Esophagus muscularis mucosa (tissue), 4 donors: ENCODE results near the gene KCMF1. TPM values are rescaled to one million over a fixed set of nuclear protein-coding genes. Genes with fewer than 3 reads are reported as not detected.
A peak's percentile ranks its signal among the peaks of the same experiment; 100 is the strongest.

ENCODE experiments used
- DNase-seq: peaks from one replicate; pipeline ENCODE4 v3.0.0-alpha.2; 2017; ENCODE audit errors: extremely low spot score
- H3K27ac ChIP-seq, 4 donors: fragments of 200-600 bp; sonication (generic); replicated peaks in 1 of 4; 1 replicate in 3 of 4; 2 replicates in 1 of 4; pipeline ENCODE4 v1.5.1; 2016 to 2019; ENCODE audit warnings: mild to moderate bottlenecking in 1 of 4
- H3K27me3 ChIP-seq, 4 donors: fragments of 200-600 bp; sonication (generic); one replicate each; pipeline versions ENCODE4 v1.5.1 to v1.6.0; 2016 to 2019
- H3K36me3 ChIP-seq, 4 donors: fragments of 200-600 bp; sonication (generic); one replicate each; pipeline ENCODE4 v1.5.1; 2016 to 2019
- H3K4me1 ChIP-seq, 4 donors: fragments of 200-600 bp; sonication (generic); one replicate each; pipeline ENCODE4 v1.5.1; 2016 to 2019
- H3K4me3 ChIP-seq, 4 donors: fragments of 200-600 bp; sonication (generic); 1 replicate in 2 of 4; 2 replicates in 2 of 4; pipeline ENCODE4 v1.5.1; 2016 to 2019; ENCODE audit warnings: mild to moderate bottlenecking in 4 of 4, moderate library complexity in 1 of 4
- H3K9me3 ChIP-seq, 4 donors: fragments of 200-600 bp; sonication (generic); 1 replicate in 3 of 4; 2 replicates in 1 of 4; pipeline ENCODE4 v1.5.1; 2016 to 2019
- CTCF ChIP-seq, 3 experiments: fragments of 200-600 bp in 2 of 3; fragments of 450-650 bp in 1 of 3; sonication (generic) in 2 of 3; IDR thresholded peaks; one replicate each; pipeline ENCODE4 v1.5.1; 2017 to 2019; ENCODE audit warnings: antibody characterized with exemption in 3 of 3, mild to moderate bottlenecking in 2 of 3, moderate library complexity in 1 of 3
- EP300 ChIP-seq: sonication (generic); formaldehyde crosslinking; IDR thresholded peaks from one replicate; pipeline ENCODE4 v1.6.1; 2017; ENCODE audit warnings: antibody characterized with exemption
- POLR2A ChIP-seq: fragments of 450-650 bp; IDR thresholded peaks from one replicate; pipeline ENCODE4 v1.6.1; 2017; ENCODE audit warnings: antibody characterized with exemption, moderate library complexity, mild to moderate bottlenecking, low read depth
- POLR2AphosphoS5 ChIP-seq, 2 donors: sonication (generic); formaldehyde crosslinking; IDR thresholded peaks; one replicate each; pipeline ENCODE4 v1.6.1; 2017; ENCODE audit warnings: antibody characterized with exemption in 2 of 2
- WGBS: methylation state at CpG from one replicate; pipeline ENCODE4 v1.1.5; 2018; 5-methylcytosine and 5-hydroxymethylcytosine counted together
- intact Hi-C: fragments of 100-400 bp; cut with DNase I; formaldehyde crosslinking; loops from one replicate; pipeline ENCODE4 v1.15.1; 2023
- total RNA-seq, 4 donors: library from RNA; depleted of rRNA; stranded (reverse); fragments of >200 nt; gene quantifications; one replicate each; pipeline versions ENCODE4 v1.1.0 to v1.2.1, GENCODE V29; 2016

Gene KCMF1
- total RNA-seq, 4 donors from 2014 or later = 48.0 to 73.1 (median 65.4) TPM

GRCh38 chr2:84989422-84989821, 18.5 kb downstream of the KCMF1 start:
- no peaks in the 10 kb centered on the region for H3K27me3 ChIP-seq
- no peaks in the 10 kb centered on the region for H3K9me3 ChIP-seq
- TF ChIP-seq POLR2AphosphoS5 (IDR thresholded peaks at IDR 0.05) = no peak
- TF ChIP-seq CTCF (IDR thresholded peaks at IDR 0.05) = no peak
- no peak for TF ChIP-seq EP300
- no peak for TF ChIP-seq POLR2A
- whole genome bisulfite sequencing = 97% methylated on average over 2 of the region's 2 CpGs
- H3K27ac ChIP-seq = no peak overlapping the region
- DNase-seq = no peak
- intact Hi-C loops = no loop called here
- H3K36me3 ChIP-seq = no peaks in the 10 kb centered on the region
- peaks cover 57 to 99% (median 86%) of the 10 kb centered on the region in 4 donors for H3K4me1 ChIP-seq
- no peak overlapping the region for H3K4me3 ChIP-seq

GRCh38 chr2:84989927-84990326, 19.0 kb downstream of the KCMF1 start:
- Histone ChIP-seq H3K36me3 (no peaks in the 10 kb centered on the region), H3K4me3 (no peak overlapping the region), H3K4me1 (peaks cover 58 to 99% (median 85%) of the 10 kb centered on the region in 4 donors), H3K27ac (no peak overlapping the region), H3K9me3 (no peaks in the 10 kb centered on the region), H3K27me3 (no peaks in the 10 kb centered on the region)
- WGBS = 90% methylated on average over 1 of the region's 1 CpG
- TF ChIP-seq POLR2AphosphoS5 (IDR thresholded peaks at IDR 0.05) (no peak), CTCF (IDR thresholded peaks at IDR 0.05) (no peak), EP300 (no peak)
- intact Hi-C loops = no loop called here
- no peak for DNase-seq

- H3K36me3 ChIP-seq = no peaks in the 10 kb centered on the region
- H3K27ac ChIP-seq = peak overlapping the region in 1 of 4 donors; percentile 14
- no peaks in the 10 kb centered on the region for H3K27me3 ChIP-seq
- 47% methylated on average over 2 of the region's 2 CpGs for WGBS
- H3K9me3 ChIP-seq = no peaks in the 10 kb centered on the region
- intact Hi-C loops = no loop called here
- TF ChIP-seq EP300 (no peak), CTCF (IDR thresholded peaks at IDR 0.05) (no peak), POLR2AphosphoS5 (IDR thresholded peaks at IDR 0.05) (no peak)
- peaks cover 67 to 99% (median 85%) of the 10 kb centered on the region in 4 donors for H3K4me1 ChIP-seq
- no peak overlapping the region for H3K4me3 ChIP-seq
- DNase-seq = no peak
These were observed 20.6 kb downstream of the KCMF1 start for GRCh38 chr2:84991404-84992160.

GRCh38 chr2:84995826-84996225, 24.9 kb downstream of the KCMF1 start:
- WGBS = 71% methylated on average over 2 of the region's 2 CpGs
- no peaks in the 10 kb centered on the region for H3K27me3 ChIP-seq
- DNase-seq = no peak
- H3K36me3 ChIP-seq = no peaks in the 10 kb centered on the region
- peaks cover 56 to 77% (median 68%) of the 10 kb centered on the region in 4 donors for H3K4me1 ChIP-seq
- no peak overlapping the region for H3K4me3 ChIP-seq
- peak overlapping the region in 1 of 4 donors; percentile 1 for H3K27ac ChIP-seq
- no peaks in the 10 kb centered on the region for H3K9me3 ChIP-seq
- TF ChIP-seq POLR2A = no peak
- no peak for TF ChIP-seq EP300
- TF ChIP-seq POLR2AphosphoS5 (IDR thresholded peaks at IDR 0.05) = no peak
- no peak for TF ChIP-seq CTCF (IDR thresholded peaks at IDR 0.05)
- intact Hi-C loops = no loop called here

GRCh38 chr2:84996909-84997308, 25.9 kb downstream of the KCMF1 start:
- no peaks in the 10 kb centered on the region for H3K27me3 ChIP-seq
- DNase-seq = no peak
- H3K36me3 ChIP-seq = no peaks in the 10 kb centered on the region
- H3K4me3 ChIP-seq = no peak overlapping the region
- TF ChIP-seq POLR2AphosphoS5 (IDR thresholded peaks at IDR 0.05) (no peak), POLR2A (no peak), EP300 (no peak), CTCF (IDR thresholded peaks at IDR 0.05) (no peak)
- no peaks in the 10 kb centered on the region for H3K9me3 ChIP-seq
- H3K4me1 ChIP-seq = peaks cover 56 to 77% (median 68%) of the 10 kb centered on the region in 4 donors
- WGBS = 87% methylated on average over 2 of the region's 2 CpGs
- intact Hi-C loops = no loop called here
- no peak overlapping the region for H3K27ac ChIP-seq
